ENCODE results near the gene CHST9.
"Not testable (repeated sequence)": the region's sequence is repeated elsewhere in the genome, so short reads cannot be mapped to it uniquely, and the experiment has no call there.

CHST9 gene

DNA sequence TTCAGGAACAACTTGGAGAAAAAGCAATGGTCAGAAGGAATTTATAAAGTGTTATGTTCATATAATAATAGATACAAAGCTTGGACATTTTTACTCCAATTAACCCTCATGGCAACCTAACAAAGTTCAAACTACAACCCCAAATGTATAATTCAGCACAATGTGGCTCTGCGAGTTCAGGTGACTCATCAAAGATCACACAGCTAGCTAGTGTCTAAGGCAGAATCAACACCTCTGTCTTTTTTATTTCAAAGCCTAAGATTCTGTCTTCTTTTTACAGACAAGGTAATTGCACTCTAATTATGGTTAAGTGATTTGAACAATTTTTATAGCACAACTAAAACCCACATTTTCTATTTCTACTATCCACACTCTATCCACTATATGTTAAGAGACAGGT is 90.5 kb downstream of the CHST9 start:
- no peak for DNase-seq (ENCODE audit: low spot score)

DNA sequence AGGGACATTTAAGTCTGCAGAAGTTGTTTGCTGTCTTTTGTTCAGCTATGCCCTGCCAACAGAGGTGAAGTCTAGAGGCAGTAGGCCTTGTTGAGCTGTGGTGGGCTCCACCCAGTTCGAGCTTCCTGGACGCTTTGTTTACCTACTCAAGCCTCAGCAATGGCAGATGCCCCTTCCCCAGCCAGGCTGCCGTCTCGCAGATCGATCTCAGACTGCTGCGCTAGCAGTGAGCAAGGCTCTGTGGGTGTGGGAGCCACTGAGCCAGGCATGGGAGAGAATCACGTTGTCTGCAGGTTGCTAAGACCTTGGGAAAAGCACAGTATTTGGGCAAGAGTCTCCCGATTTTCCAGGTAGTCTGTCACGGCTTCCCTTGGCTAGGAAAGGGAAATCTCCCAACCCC is 91.8 kb downstream of the CHST9 start:
- DNase-seq (ENCODE audit: low spot score), result not testable (repeated sequence)

DNA sequence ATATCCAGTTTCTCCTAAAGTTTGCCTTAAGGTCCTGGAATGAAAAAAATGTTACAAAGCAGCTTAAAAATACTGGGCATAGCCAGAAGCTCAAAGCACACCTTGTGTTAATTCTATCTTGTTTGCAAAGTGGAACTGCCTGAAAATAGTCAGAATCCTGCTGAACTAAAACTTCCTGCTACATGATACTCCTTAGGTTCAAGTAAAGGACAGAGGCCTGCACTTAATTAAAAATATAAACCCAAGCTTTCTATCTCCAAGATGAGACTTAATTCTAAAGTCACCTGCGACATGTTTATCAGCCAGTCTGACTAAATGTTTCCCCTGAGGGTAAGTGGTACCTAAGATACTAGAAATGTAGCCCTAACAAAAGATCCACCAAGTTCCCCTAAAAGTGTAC is 103.4 kb downstream of the CHST9 start:
- DNase-seq (ENCODE audit: low spot score), result no peak

DNA sequence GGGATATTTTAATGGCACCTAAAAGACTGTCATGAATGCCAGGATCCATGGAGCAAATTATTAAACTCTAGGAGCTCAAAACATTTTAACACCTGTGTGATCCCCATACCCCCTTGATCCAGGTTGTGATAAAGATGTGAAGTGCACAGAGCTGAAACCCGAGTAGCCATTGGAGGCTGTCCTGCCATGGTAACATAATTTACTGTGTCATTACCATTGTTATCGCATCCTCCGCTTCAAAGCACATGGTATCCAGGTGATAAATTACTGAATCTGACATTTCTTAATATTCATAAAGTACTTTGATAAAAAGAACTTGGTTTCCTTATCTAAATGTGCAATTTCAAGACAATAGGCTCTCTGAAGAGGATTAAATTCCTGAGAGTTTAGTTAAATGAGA is 109.3 kb downstream of the CHST9 start:
- no peak for DNase-seq (ENCODE audit: low spot score)

DNA sequence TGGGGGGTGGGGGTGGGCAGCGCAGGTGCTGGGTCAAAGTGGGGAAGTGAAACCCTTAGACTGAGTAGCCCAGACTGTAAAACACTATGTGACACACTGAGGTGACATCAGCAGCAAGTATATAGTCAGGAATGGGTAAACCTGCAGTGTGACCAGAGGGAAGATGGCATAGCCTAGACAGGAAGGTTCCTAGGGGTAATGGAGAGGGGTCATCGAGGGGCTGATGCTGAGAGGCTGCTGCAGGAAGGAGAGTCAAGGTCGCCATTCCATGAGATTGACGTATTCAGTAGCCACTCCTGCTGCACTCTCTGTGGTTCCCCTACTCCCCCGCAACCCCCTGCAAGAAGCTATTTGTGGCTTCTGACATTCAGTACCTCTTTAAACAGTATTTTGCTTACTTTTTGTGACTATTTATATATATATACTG is 111.7 kb downstream of the CHST9 start:
- DNase-seq (ENCODE audit: low spot score), result no peak

DNA sequence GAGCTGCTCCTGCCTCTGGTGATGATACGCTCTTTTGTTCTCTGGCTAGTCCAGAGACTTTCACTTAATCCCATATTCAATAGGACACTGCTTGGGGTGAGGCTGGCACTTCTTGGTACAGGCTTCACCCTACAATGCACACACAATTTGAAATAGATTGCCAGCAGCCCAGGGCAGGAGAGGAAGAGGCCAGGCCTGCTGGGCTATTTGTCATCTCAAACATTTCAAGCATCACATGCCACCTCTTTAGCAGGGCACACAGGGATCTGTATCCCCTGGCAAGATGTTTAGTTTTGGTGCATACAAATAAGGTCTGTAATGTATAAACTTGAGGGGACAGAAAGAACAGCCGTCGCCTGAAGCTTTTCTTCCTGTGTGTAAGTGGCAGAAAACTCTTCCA is 120.4 kb downstream of the CHST9 start:
- no peak for DNase-seq (ENCODE audit: low spot score)

DNA sequence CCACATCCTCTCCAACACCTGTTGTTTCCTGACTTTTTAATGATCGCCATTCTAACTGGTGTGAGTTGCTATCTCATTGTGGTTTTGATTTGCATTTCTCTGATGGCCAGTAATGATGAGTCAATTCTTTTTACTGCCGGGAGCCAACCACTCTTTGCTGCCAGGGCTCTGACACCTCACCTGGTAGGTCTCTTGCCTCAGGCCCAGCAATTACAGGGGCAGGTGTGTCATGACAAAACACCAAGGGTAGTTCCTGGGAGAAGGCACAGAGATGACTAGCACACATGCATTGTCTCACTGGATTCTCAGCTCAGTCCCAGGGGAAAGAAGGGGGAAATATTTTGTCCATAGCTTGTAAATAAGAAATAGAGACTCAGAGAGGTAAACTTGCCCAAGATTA is 122.3 kb downstream of the CHST9 start:
- DNase-seq (ENCODE audit: low spot score), result no peak

DNA sequence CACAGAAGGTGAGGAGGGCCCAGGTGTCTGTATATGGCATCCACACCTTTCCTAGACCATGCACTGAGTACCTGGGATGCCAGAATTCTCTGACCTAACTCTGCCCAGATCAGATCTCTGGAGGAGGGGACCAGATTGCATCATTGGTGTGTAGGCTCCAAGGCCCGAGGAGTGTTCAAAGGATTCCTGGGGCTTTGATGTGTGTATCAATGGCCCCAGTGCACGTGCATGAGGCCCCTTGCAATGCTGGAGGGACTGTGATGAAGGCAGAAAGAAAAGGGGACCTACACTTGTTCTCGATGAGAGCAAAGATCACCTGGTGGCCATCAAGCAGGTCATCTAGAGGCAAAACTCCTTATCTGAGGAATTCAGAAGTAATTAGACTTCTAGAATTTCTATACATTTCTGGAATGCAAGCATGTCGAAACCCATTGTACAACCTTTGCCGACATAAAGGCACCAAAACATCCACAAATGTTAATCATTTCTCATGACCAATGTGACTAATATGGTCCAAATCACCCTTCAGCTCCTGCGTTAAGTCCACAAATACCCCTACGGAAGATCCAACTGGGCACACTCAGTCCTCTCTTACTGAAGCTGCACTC is 123.5 kb downstream of the CHST9 start:
- DNase-seq (ENCODE audit: low spot score), result peak; percentile 4

DNA sequence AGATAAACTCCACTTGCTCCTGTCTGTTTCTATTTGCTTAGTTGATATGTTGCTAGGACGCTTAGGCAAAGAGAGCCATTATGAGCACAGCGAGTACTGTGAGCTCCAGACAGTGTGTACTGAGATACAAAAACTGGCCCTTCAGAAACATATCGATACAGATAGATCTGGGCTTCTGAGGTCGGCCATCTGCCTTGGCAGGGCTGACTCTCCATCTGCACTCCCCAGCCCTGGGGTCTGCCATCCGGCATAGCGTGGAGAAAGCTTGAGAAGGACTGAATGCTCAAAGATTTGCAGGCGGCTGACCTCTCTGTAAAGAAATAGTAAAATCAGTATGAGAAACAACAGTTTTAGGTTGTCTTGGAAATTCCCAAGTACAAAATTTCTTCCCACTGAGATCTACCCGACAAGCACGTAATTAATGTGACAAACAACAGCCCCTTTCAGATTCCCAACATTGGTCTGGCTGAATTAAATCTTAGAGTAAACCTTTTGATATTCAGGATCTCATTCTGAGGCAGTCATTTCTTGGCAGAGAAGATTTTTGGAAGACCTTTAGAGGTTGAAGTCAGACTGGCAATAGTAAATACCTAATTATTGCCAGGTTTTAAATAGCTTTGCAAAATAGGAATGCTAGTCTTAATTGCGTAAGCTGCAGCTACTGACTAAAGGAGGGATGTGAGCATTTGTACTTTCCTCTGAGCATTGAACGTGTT is 127.4 kb downstream of the CHST9 start:
- peak; percentile 14 for DNase-seq (ENCODE audit: low spot score)

DNA sequence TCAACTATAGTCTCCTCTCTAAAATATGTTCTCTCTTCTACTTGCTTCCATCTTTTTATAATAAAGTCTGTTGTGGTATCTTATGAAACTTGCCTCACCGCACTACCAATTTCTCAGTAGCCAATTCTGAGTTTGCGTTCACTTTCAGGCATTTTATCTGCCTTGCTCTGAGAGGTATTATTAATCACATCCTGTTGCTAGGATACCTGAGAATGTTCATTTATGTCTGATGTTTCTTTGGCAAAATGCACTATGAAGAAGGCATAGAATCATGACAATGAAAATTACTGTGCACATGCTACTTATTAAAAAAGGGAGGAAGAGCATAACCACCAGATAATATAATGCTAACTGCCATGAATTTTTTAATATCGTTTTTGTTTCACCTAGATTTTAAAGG is 130.2 kb downstream of the CHST9 start:
- no peak for DNase-seq (ENCODE audit: low spot score)

DNA sequence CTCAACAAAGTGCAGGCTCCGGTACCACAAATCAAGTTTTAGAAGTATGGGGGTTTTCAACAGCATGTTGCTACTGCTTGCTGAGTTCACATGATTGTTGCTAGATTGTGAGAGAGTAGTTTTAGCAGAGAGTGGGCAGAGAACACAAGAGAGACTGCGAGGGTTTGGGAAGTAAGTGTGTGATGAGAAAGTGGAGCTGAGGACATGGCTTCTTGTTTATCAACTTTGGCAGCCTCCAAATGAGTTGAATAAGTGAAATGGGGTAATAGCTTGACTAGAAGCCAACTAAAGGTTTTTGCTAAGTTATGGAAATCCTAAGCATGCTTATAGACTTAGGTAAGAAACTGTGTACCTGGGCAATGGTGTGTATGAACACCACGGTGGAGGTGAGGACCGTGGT is 135.1 kb downstream of the CHST9 start:
- no peak for DNase-seq (ENCODE audit: low spot score)

DNA sequence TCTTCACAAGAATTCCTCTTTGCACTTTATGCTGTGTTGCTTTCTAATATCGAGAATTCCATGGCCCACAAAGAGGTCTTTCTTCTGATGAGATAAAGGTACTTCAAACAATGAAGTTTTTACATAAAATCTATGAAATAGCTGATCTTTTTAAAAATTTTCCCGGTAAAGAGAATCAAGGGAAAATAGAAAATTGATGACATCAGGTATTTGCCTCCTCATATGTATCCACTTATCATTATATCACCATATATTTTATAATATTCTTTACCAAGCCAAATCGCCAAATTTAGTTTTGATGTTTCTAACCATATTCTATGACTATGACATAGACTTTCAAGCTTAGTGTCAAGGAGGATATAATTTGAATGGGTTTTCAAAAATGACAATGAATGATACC is 139.8 kb downstream of the CHST9 start:
- no peak for DNase-seq (ENCODE audit: low spot score)

DNA sequence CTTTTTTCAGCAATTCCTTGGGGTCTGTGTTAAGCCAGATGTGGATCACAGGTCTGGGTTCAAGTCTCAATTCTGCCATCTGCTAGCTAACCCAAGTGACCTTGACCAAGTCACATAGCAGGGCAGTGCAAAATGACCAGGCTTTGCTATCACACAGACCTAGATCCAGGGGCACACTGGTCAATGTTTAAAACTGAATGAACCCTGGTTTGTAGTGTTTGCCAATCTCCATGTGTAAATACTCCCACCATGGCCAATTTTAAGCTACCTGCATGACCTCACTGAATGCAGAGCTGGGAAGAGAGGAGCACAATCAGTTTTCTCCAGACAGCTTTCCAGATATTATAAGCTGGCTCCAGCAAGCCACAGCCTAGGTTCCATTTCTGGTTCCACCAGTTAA is 142.9 kb downstream of the CHST9 start:
- no peak for DNase-seq (ENCODE audit: low spot score)

DNA sequence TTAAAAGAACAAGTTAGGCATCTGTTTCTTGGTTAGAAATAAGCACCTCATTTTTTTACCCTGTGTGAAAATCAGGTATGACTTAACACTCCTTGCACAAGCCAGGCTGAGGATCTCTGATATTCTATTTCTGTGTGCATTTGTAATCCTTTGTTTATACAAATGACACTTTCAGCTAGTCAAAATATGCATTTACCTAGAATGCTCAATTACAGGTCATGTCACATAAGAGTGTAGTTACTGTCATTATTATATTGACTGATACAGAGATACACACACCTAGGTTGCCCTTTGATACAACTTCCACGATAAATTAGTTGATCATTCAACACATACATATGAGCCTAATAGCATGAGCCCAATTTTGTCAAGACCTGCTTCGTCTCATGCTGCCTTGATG is 144.3 kb downstream of the CHST9 start:
- DNase-seq (ENCODE audit: low spot score), result no peak

DNA sequence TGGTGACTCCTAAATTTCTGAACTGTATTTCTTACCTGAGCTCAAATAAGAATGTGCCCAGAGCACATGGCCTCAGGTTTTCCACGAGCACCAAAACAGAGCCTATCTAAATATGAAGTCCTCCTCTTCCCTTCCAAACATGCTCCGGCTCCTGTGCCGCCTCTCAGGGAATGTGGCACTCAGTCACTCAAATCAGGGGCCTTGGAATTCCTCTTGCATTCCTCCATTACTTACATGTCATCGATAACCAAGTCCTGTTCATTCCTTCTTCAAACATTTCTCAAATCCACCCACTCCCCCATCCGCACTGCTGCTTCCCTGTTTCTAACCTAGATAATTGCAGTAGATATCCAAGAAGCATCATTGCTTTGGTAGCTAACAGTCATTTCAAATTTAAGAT is 151.4 kb downstream of the CHST9 start:
- no peak for DNase-seq (ENCODE audit: low spot score)

DNA sequence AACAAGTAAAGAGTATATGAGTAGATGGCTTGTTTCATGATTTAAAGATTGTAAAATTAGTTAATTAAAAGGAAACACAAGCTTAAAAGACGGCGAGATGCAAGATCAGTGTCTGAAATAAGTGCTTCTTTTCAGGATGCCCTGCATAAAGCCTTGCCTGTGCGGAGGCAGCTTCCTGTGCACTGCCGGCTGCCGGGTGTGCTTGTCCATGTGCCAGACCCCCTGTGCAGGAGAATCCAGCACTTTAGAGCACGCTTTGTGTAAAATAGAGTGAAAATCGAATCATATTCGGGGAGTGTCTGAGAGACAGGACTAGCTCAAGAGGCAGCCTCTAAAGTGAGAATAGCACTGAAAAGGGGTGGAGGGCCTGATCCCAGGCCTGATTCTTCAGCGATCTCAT is 154.7 kb downstream of the CHST9 start:
- DNase-seq (ENCODE audit: low spot score), result no peak

DNA sequence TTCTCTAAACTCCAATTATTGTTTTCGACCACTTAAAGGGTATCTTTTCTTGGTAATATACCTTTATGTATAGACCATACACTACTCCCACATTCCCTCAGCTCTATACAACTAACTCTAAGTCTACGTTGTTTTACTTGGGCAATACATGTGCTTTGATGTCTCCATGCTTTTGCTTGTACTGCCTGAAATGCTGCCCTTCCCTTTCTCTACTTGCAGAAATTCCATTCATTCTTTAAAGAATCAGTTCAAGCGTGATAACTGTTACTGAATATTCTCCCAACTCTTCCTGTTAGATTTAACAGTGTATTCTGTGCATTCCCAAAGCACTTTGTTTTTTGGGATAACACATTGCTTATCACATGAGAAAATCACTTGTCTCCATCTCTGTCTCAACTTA is 162.6 kb downstream of the CHST9 start:
- no peak for DNase-seq (ENCODE audit: low spot score)

DNA sequence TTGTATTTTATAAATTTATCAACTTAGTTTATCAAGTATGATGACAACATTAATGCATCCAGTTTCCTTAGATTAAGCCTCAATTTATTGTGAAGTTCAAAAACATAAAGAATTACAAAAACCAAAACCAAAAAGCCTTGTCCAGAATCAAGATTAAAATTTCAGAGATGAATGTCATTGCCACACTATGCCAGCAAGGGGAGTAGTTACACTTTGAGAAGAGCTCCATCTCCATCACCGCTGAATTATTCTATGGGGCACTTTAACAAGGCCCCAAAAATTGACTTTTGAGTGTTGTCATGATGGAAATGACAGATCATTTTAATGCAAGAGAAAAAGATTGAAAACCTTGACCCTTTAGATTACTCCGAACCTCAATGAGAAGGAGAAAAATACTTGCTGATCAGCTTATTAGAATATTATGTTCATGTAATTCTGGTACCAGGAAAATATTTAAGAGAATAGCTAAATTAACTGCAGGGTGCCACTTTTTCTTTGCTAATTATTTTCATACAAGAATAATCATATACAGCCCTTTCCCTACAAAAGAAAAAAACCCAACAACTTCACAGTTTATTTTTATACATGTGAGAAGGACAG is 167.1 kb downstream of the CHST9 start:
- peak; percentile 13 for DNase-seq (ENCODE audit: low spot score)

DNA sequence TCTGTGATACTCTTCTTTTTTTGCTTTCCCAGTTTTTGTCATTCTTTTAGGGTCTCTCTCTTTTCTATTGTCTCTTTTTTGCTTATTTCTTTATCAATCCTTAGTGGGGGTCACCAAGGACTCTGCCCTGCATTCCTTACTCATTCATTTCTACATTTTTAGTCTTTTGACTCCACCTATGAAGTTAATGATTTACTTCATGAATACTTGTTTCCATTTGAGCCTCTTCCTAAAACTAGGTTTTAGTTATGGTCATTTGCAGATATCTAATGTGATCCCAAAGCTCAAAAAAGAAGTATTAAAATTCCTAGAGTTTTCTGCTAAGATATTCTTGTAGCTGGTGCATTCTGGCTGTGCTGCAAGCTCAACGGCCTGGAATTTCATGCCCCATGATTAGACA is 170.3 kb downstream of the CHST9 start:
- DNase-seq (ENCODE audit: low spot score), result no peak

DNA sequence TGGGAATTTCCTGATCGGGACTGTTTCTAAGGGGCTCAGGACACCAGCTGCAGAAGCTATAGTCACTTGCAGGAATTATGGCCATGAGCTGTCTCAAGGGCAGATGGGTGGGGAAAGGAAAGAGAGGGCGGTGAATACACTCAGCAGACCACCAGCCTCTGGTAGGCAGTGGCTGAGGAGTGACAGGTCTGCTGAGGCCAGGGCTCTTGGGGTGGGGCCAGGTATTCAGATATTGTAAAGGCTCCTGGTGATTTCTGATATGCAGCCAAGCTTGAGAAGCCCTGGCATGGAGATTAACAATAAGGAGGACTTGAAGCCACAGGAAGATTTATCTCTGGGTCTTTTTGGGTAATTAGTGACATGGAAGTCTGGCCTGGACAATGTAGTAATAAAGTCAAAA is 174.3 kb downstream of the CHST9 start:
- no peak for DNase-seq (ENCODE audit: low spot score)

DNA sequence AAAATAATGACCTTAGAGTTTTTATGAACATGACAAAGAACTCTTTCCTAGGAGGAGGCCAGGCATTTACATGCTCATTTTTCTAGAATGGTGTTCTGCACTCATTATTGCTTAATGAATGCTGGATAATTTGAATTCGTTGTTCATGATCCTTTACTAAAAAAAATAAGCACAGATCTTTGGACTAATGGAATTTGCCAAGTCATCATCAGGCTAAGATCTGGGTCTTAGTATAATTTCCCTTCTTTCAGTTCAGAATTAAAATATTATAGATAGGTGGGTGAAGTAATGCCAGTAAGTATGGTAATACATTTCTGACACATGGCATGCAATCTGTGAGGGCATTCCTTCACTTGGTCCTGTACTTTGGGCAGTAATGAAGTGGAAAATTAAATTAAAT is 175.8 kb downstream of the CHST9 start:
- DNase-seq (ENCODE audit: low spot score), result no peak

DNA sequence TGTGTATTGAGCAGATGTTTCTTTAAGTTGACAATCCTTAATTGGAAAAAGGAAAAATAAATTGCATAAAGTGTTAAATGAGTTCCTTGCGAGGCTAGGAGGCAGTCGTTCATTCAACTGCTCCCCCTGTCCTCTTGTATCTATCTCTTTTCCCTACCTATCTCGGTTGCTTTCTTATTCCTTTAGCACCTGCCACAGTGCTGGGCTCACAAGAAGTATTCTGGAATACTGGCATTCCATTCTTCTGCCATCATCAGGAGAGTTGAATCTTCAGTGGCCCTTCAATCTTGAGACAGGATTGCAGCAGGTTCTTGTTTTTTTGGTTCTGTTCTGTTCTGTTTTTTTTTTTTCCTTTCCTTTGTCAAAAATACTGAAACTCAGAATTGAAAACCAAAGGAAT is 176.5 kb downstream of the CHST9 start:
- no peak for DNase-seq (ENCODE audit: low spot score)

DNA sequence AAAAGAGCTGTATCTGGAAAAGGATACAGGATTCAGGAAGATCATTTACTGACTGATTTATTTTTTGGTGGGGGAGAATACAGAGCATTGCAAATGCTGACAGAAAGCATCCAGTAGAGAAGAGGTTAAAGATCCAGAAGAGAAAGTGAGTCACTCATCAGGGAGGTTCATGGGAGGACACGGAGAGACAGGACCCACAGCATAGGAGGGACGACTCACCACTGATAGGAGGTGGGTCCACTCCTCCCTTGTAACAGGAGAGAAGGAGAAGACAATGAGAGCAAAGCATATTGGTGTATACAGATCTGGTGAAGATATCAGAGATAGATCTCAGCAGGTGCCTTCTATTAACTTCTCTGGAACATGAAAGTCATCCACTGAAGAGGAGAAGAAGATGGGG is 177.2 kb downstream of the CHST9 start:
- no peak for DNase-seq (ENCODE audit: low spot score)

DNA sequence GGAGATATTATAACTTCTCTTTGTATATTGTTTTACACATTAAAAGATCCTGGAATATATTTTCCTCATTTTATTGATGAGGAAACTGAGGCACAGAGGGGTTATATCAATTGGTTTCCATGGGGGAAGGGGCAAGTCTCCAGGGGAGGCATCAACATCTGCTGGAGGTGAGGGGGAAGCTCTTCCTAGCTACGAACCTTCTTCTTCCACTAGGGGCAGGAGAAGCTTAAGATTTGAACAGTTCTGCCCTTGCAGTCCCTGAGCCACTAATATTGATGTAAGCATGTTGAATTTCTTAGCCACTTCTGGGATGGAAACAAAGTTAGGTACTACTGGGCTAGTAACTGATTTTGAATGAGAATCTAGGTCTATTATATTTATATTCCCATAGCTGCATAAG is 179.5 kb downstream of the CHST9 start:
- no peak for DNase-seq (ENCODE audit: low spot score)

Measured in HuH-7 (cell line).